Heart left ventricle (tissue), 16 donors: ENCODE data around the gene LHX4. TPM values are rescaled to one million over a fixed set of nuclear protein-coding genes. Genes with fewer than 3 reads are reported as not detected.

Source experiments
- ATAC-seq, 4 donors: fragments of 200-7000 bp; cut with Tn5 transposase; one replicate each; pipeline ENCODE4 v1.9.1; 2020 to 2022; ENCODE audit warnings: moderate library complexity in 4 of 4, mild to moderate bottlenecking in 3 of 4, moderate number of reproducible peaks in 1 of 4
- DNase-seq, 5 donors: peaks; one replicate each; pipeline ENCODE4 v3.0.0-alpha.2; 2020
- H3K27ac ChIP-seq, 12 donors: fragments of 200-600 bp; sonication (generic) in 4 of 12; one replicate each; pipeline versions ENCODE4 v1.5.0 to v1.8.0; 2016 to 2022; ENCODE audit warnings: mild to moderate bottlenecking in 2 of 12
- H3K27me3 ChIP-seq, 9 donors: fragments of 200-600 bp; sonication (generic) in 2 of 9; one replicate each; pipeline versions ENCODE4 v1.5.1 to v1.8.0; 2016 to 2022; ENCODE audit warnings: mild to moderate bottlenecking in 3 of 9
- H3K36me3 ChIP-seq, 9 donors: fragments of 200-600 bp; sonication (generic) in 2 of 9; one replicate each; pipeline versions ENCODE4 v1.5.0 to v1.8.0; 2018 to 2022; ENCODE audit warnings: mild to moderate bottlenecking in 2 of 9
- H3K4me1 ChIP-seq, 12 donors: fragments of 200-600 bp; sonication (generic) in 4 of 12; one replicate each; pipeline versions ENCODE4 v1.5.0 to v1.8.0; 2016 to 2022; ENCODE audit warnings: mild to moderate bottlenecking in 3 of 12
- H3K4me3 ChIP-seq, 12 donors: fragments of 200-600 bp; sonication (generic) in 4 of 12; one replicate each; pipeline versions ENCODE4 v1.5.0 to v1.8.0; 2017 to 2022; ENCODE audit warnings: mild to moderate bottlenecking in 9 of 12, moderate library complexity in 4 of 12
- H3K9me3 ChIP-seq, 12 donors: fragments of 200-600 bp; sonication (generic) in 4 of 12; one replicate each; pipeline versions ENCODE4 v1.5.0 to v1.8.0; 2016 to 2022; ENCODE audit warnings: mild to moderate bottlenecking in 1 of 12
- CTCF ChIP-seq, 12 donors: fragments of 200-600 bp; sonication (generic) in 4 of 12; IDR thresholded peaks; one replicate each; pipeline versions ENCODE4 v1.5.0 to v1.8.0; 2018 to 2022; ENCODE audit warnings: antibody characterized with exemption in 12 of 12, mild to moderate bottlenecking in 5 of 12
- POLR2A ChIP-seq, 2 donors: fragments of 450-650 bp; IDR thresholded peaks; one replicate each; pipeline ENCODE4 v1.6.1; 2017; ENCODE audit warnings: antibody characterized with exemption in 2 of 2, mild to moderate bottlenecking in 2 of 2, moderate library complexity in 2 of 2
- WGBS, 4 donors: extraction: QIAGEN DNeasy Blood & Tissue Kit in 2 of 4; methylation state at CpG; one replicate each; pipeline versions ENCODE4 v1.1.5 to v1.1.7; 2013 to 2018; 5-methylcytosine and 5-hydroxymethylcytosine counted together
- intact Hi-C, 10 donors: fragments of 100-400 bp; cut with DNase I; formaldehyde crosslinking; loops; one replicate each; pipeline versions ENCODE4 v1.11.1 to v1.14.2; 2022
- polyA plus RNA-seq, 2 donors: library from polyadenylated mRNA; stranded (reverse); fragments of 200-250 nt; gene quantifications; one replicate each; pipeline ENCODE4 v1.2.3, GENCODE V29; 2013
- total RNA-seq, 9 donors: library from RNA; depleted of rRNA in 2 of 9; stranded (reverse); fragments of >200 nt in 2 of 9; fragmentation: NEBNext Ultra II Directional in 3 of 9; extraction: Animal tissue kit (Norgen Biotek cat#: 25700) in 3 of 9; gene quantifications; one replicate each; pipeline versions ENCODE4 v1.1.0 to v1.2.4, GENCODE V29; 2016 to 2023
- donor health status: ischemic (EF 13 %, LVEDD 7.1; RV severe dilation, severe dysfunction).
- donor health status: healthy with polysubstance abuse.
- donor health status: DM: no; HTN: yes; CAD: no.
- donor health status: DM: no; HTN: no; CAD: no.
- donor health status: ischemic (EF 25% LVEDD 6.9; RV normal size, moderate dysfunction).
- donor health status: ischemic (EF 25% LVEDD 5.7; RV mildly dilated, moderate dysfunction).
- donor health status: healthy.
- donor health status: DM: yes; HTN: yes; CAD: no.
- donor health status: ischemic (EF 35%, LVEDD 5.7; RV mildly dilated, moderate dysfunction).
- donor health status: nonischemic (EF 11% LVEDD 7.7; RV severe dilation, severe dysfunction).
- donor health status: DM: yes; HTN: yes; CAD: no.
- donor health status: PGD.
- donor health status: ischemic (EF 29% LVEDD 5.4; RV normal size, mild dysfunction).
- donor health status: nonischemic (EF 23%, LVEDD 6.1; RV moderate dilation, normal function).

The LHX4 gene
- total and polyA plus RNA-seq, 11 donors: not detected

GRCh38 chr1:180279651-180280050 is 49.6 kb downstream of the LHX4 start:
- Histone ChIP-seq H3K9me3 (no peaks in the 10 kb centered on the region), H3K27me3 (no peaks in the 10 kb centered on the region), H3K27ac (peak overlapping the region in 1 of 12 donors; percentile 84), H3K4me1 (peaks cover 0 to 32% (median 0%) of the 10 kb centered on the region in 12 donors), H3K4me3 (no peak overlapping the region), H3K36me3 (peaks cover 0 to 27% (median 12%) of the 10 kb centered on the region in 9 donors)
- no peak for TF ChIP-seq CTCF (IDR thresholded peaks at IDR 0.05)
- TF ChIP-seq POLR2A (IDR thresholded peaks at IDR 0.05): no peak
- ATAC-seq (no peak), DNase-seq (no peak)
- intact Hi-C loops: no loop called here
- WGBS, 4 donors: 97 to 100% (median 98%) methylated on average over 1 of the region's 1 CpG

- ATAC-seq (no peak), DNase-seq (no peak)
- Histone ChIP-seq H3K9me3 (no peaks in the 10 kb centered on the region), H3K27ac (peak overlapping the region in 1 of 12 donors; percentile 7), H3K4me1 (peaks cover 0 to 32% (median 0%) of the 10 kb centered on the region in 12 donors), H3K4me3 (no peak overlapping the region), H3K36me3 (peaks cover 0 to 27% (median 15%) of the 10 kb centered on the region in 9 donors), H3K27me3 (no peaks in the 10 kb centered on the region)
- no peak for TF ChIP-seq CTCF (IDR thresholded peaks at IDR 0.05)
- TF ChIP-seq POLR2A (IDR thresholded peaks at IDR 0.05): no peak
- intact Hi-C loops: no loop called here
- 96 to 100% (median 100%) methylated on average over 2 of the region's 2 CpGs for WGBS, 4 donors
Observed at GRCh38 chr1:180280617-180281016, 50.6 kb downstream of the LHX4 start.

GRCh38 chr1:180281490-180281889 is 51.4 kb downstream of the LHX4 start:
- no peak for ATAC-seq
- WGBS, 4 donors: 90 to 98% (median 95%) methylated on average over 1 of the region's 1 CpG
- Histone ChIP-seq H3K36me3 (peaks cover 0 to 30% (median 15%) of the 10 kb centered on the region in 9 donors), H3K4me1 (peaks cover 0 to 29% (median 0%) of the 10 kb centered on the region in 12 donors), H3K9me3 (no peaks in the 10 kb centered on the region), H3K27ac (no peak overlapping the region), H3K27me3 (no peaks in the 10 kb centered on the region), H3K4me3 (no peak overlapping the region)
- no peak for DNase-seq
- TF ChIP-seq POLR2A (IDR thresholded peaks at IDR 0.05) (no peak), CTCF (IDR thresholded peaks at IDR 0.05) (no peak)
- intact Hi-C loops: no loop called here

GRCh38 chr1:180282401-180283044 is 52.5 kb downstream of the LHX4 start:
- TF ChIP-seq POLR2A (IDR thresholded peaks at IDR 0.05) (no peak), CTCF (IDR thresholded peaks at IDR 0.05) (no peak)
- WGBS, 4 donors: 77 to 78% (median 78%) methylated on average over 5 of the region's 5 CpGs
- Histone ChIP-seq H3K27me3 (no peaks in the 10 kb centered on the region), H3K9me3 (no peaks in the 10 kb centered on the region), H3K4me3 (no peak overlapping the region), H3K36me3 (peaks cover 0 to 38% (median 19%) of the 10 kb centered on the region in 9 donors), H3K27ac (no peak overlapping the region), H3K4me1 (peaks cover 0 to 19% (median 0%) of the 10 kb centered on the region in 12 donors)
- no peak for ATAC-seq
- no peak for DNase-seq
- intact Hi-C loops: no loop called here
